ENCODE measurements around the gene EID2. TPM values are rescaled to one million over a fixed set of nuclear protein-coding genes. Genes with fewer than 3 reads are reported as not detected.

The EID2 gene
- total RNA-seq, 2 experiments from 2014 or later = 17.3 to 22.9 TPM

DNA sequence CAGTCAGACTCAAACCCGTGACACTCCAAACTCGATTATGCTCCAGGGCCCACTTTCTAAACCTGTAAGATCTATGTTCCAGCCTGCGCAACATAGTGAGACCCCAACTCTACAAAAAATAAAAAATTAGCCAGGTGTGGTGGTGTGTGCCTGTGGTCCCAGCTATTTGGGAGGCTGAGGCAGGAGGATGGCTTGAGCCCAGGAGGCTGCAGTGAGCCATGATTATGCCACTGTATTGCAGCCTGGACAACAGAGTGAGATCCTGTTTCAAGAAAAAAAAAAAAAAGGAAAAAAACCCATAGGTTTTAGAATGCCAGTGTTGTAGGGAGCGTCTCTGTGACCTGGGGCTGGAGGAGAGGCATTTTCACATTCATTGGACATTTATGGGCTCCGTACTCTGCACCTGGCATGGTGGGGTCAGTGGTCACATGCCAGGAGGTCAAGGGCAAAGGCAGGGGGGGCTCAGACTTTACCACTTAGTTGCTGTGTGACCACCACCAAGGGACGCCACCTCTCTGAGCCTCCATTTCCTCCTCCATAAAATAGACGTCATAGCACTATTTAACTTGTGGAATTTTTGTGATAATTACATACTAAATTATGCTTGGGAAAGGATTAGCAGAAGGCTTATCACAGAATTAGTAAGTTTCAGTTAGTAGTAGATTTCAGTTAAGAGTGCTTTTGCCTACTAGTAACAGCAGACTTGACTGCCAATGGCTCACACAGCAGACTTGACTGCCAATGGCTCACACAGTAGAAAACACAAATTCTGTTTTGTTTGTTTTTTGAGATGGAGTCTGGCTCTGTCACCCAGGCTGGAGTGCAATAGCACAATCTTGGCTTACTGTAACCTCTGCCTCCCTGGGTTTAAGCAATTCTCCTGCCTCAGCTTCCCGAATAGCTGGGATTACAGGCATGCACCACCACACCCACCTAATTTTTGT lies 19.1 kb downstream of the EID2 start:
- no peak overlapping the region for H3K4me3 ChIP-seq (ENCODE audit: low read depth, low read length, poor library complexity, severe bottlenecking)
- intact Hi-C loops (cut with micrococcal nuclease; ENCODE audit: unreplicated experiment) = no loop called here
- BruUV-seq (replicated peaks) = no TSS peak
- no peaks in the 10 kb centered on the region for H3K9me3 ChIP-seq (ENCODE audit: low read length)
- no peak overlapping the region for H3K27ac ChIP-seq (ENCODE audit: low read depth, low read length, poor library complexity, severe bottlenecking)
- peaks cover 14% of the 10 kb centered on the region for H3K4me1 ChIP-seq (ENCODE audit: insufficient read depth, low read length, poor library complexity, severe bottlenecking)
- H3K9me2 ChIP-seq (ENCODE audit: insufficient read depth, low read length) = no peaks in the 10 kb centered on the region
- H4K20me1 ChIP-seq (ENCODE audit: insufficient read depth, low read length) = no peaks in the 10 kb centered on the region
- TF ChIP-seq, protein P1, sequence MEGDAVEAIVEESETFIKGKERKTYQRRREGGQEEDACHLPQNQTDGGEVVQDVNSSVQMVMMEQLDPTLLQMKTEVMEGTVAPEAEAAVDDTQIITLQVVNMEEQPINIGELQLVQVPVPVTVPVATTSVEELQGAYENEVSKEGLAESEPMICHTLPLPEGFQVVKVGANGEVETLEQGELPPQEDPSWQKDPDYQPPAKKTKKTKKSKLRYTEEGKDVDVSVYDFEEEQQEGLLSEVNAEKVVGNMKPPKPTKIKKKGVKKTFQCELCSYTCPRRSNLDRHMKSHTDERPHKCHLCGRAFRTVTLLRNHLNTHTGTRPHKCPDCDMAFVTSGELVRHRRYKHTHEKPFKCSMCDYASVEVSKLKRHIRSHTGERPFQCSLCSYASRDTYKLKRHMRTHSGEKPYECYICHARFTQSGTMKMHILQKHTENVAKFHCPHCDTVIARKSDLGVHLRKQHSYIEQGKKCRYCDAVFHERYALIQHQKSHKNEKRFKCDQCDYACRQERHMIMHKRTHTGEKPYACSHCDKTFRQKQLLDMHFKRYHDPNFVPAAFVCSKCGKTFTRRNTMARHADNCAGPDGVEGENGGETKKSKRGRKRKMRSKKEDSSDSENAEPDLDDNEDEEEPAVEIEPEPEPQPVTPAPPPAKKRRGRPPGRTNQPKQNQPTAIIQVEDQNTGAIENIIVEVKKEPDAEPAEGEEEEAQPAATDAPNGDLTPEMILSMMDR (conservative IDR thresholded peaks at IDR 0.05; ENCODE audit: low read length) = no peak
- TF ChIP-seq EZH2phosphoT487 (IDR thresholded peaks at IDR 0.05; ENCODE audit: borderline replicate concordance, low read depth, low read length) = no peak
- POLR2A ChIA-PET = interaction anchor here (0.8 to 1.6 kb wide), 4 partner anchors 11 to 85 kb away, joined by 3 to 6 read pairs (median 4); partner anchors contain the start of gene RPS16
- H3K36me3 ChIP-seq (ENCODE audit: insufficient read depth, low read length) = no peaks in the 10 kb centered on the region; the same call in 1 of the 2 replicates
- no peak overlapping the region; the same call in 1 of the 2 replicates for H2AFZ ChIP-seq (ENCODE audit: low read length)
- H3K79me2 ChIP-seq (ENCODE audit: insufficient read depth, low read depth, low read length) = no peaks in the 10 kb centered on the region
- H3K4me2 ChIP-seq (ENCODE audit: low read length) = no peak overlapping the region
- CTCF ChIA-PET (ENCODE audit: unreplicated experiment) = no interaction called here
- DNase-seq (ENCODE audit: low spot score) = no peak

DNA sequence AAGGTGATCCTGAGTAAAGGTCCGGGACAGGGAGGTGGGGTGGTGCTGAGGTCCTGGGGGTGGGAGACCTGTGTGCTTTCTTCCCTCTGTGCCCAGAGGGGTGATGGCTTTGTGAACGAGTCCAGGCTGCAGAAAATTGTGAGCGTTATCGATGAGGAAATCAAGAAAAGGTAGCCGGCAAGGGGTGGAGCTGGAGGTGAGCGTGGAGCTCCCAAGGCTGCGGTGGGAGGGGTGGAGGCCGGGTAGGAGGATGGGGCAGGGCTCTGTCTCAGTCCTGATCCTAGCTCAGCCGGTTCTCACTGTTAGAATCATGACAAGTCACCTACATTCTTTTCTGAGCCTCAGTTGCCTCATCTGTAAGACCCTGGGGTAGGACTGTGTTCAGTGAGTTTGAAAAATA lies 21.0 kb downstream of the EID2 start:
- DNase-seq (ENCODE audit: low spot score) = no peak
- H3K4me3 ChIP-seq (ENCODE audit: low read depth, low read length, poor library complexity, severe bottlenecking) = no peak overlapping the region
- H3K9me2 ChIP-seq (ENCODE audit: insufficient read depth, low read length) = no peaks in the 10 kb centered on the region
- H3K9me3 ChIP-seq (ENCODE audit: low read length) = no peaks in the 10 kb centered on the region
- H3K79me2 ChIP-seq (ENCODE audit: insufficient read depth, low read depth, low read length) = no peaks in the 10 kb centered on the region
- intact Hi-C loops (cut with micrococcal nuclease; ENCODE audit: unreplicated experiment) = no loop called here
- BruUV-seq (replicated peaks) = no TSS peak
- no peak overlapping the region for H2AFZ ChIP-seq (ENCODE audit: low read length)
- TF ChIP-seq, protein P1 (conservative IDR thresholded peaks at IDR 0.05; ENCODE audit: low read length) = no peak
- no peak for TF ChIP-seq EZH2phosphoT487 (IDR thresholded peaks at IDR 0.05; ENCODE audit: borderline replicate concordance, low read depth, low read length)
- no peak overlapping the region; the same call in 1 of the 2 replicates for H3K4me2 ChIP-seq (ENCODE audit: low read length)
- POLR2A ChIA-PET = interaction anchor here (0.8 to 1.2 kb wide), 2 partner anchors 10 to 73 kb away, joined by 3 to 4 read pairs; no protein-coding TSS in a partner anchor
- peaks cover 14% of the 10 kb centered on the region for H3K4me1 ChIP-seq (ENCODE audit: insufficient read depth, low read length, poor library complexity, severe bottlenecking)
- no peaks in the 10 kb centered on the region for H3K36me3 ChIP-seq (ENCODE audit: insufficient read depth, low read length)
- H3K27ac ChIP-seq (ENCODE audit: low read depth, low read length, poor library complexity, severe bottlenecking) = no peak overlapping the region
- H4K20me1 ChIP-seq (ENCODE audit: insufficient read depth, low read length) = no peaks in the 10 kb centered on the region
- CTCF ChIA-PET (ENCODE audit: unreplicated experiment) = no interaction called here

DNA sequence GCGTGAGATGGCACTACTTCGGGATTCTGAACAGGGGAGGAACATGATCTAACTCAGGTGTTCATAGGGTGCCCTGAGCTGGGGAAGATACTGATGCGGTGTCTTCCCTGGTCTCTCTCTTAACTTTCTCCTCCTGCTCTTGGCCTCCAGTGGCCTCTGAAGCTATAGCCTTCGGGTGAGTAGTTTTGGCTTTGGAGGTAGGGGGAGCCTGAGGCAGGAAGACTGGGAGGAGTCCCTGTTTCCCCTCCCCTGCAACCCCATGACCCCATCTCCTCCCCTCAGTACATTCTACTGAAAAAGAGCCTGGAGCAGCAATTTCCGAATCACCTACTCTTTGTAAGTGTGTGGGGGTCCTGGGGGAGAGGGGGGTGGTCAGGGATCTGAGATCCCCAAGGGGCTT lies 21.5 kb downstream of the EID2 start:
- intact Hi-C loops (cut with micrococcal nuclease; ENCODE audit: unreplicated experiment) = no loop called here
- ChIA-PET POLR2A (interaction anchor here (0.8 to 1.2 kb wide), 2 partner anchors 9 to 72 kb away, joined by 3 to 4 read pairs; no protein-coding TSS in a partner anchor), CTCF (ENCODE audit: unreplicated experiment) (no interaction called here)
- H3K4me3 ChIP-seq (ENCODE audit: low read depth, low read length, poor library complexity, severe bottlenecking) = no peak overlapping the region
- TF ChIP-seq EZH2phosphoT487 (IDR thresholded peaks at IDR 0.05; ENCODE audit: borderline replicate concordance, low read depth, low read length) = no peak
- TF ChIP-seq, protein P1 (conservative IDR thresholded peaks at IDR 0.05; ENCODE audit: low read length) = no peak
- H3K36me3 ChIP-seq (ENCODE audit: insufficient read depth, low read length) = no peaks in the 10 kb centered on the region
- no peak overlapping the region for H3K4me2 ChIP-seq (ENCODE audit: low read length)
- no peak for DNase-seq (ENCODE audit: low spot score)
- H4K20me1 ChIP-seq (ENCODE audit: insufficient read depth, low read length) = no peaks in the 10 kb centered on the region
- H3K79me2 ChIP-seq (ENCODE audit: insufficient read depth, low read depth, low read length) = no peaks in the 10 kb centered on the region
- H3K9me3 ChIP-seq (ENCODE audit: low read length) = no peaks in the 10 kb centered on the region
- no peak overlapping the region for H3K27ac ChIP-seq (ENCODE audit: low read depth, low read length, poor library complexity, severe bottlenecking)
- H3K4me1 ChIP-seq (ENCODE audit: insufficient read depth, low read length, poor library complexity, severe bottlenecking) = peaks cover 14% of the 10 kb centered on the region
- H2AFZ ChIP-seq (ENCODE audit: low read length) = no peak overlapping the region
- no TSS peak for BruUV-seq (replicated peaks)
- no peaks in the 10 kb centered on the region for H3K9me2 ChIP-seq (ENCODE audit: insufficient read depth, low read length)

All from OCI-LY7 (cell line).